LNCAP (cell line): Measurements from ENCODE around the gene SRRM3.
A peak's percentile ranks its signal among the peaks of the same experiment; 100 is the strongest.

Experiments
- TF ChIP-seq, protein P1 (sequence below): fragments of 450-650 bp; IDR thresholded peaks from 2 replicates; pipeline ENCODE4 v1.5.1; 2017; ENCODE audit warnings: mild to moderate bottlenecking

The SRRM3 gene, protein sequence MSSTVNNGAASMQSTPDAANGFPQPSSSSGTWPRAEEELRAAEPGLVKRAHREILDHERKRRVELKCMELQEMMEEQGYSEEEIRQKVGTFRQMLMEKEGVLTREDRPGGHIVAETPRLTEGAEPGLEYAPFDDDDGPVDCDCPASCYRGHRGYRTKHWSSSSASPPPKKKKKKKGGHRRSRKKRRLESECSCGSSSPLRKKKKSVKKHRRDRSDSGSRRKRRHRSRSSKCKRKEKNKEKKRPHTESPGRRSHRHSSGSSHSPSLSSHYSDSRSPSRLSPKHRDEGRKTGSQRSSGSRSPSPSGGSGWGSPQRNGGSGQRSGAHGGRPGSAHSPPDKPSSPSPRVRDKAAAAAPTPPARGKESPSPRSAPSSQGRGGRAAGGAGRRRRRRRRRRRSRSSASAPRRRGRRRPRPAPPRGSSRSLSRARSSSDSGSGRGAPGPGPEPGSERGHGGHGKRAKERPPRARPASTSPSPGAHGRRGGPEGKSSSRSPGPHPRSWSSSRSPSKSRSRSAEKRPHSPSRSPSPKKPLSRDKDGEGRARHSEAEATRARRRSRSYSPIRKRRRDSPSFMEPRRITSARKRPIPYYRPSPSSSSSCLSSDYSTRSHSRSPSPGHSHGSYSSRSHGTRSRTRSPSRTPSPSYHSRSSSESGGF

DNA sequence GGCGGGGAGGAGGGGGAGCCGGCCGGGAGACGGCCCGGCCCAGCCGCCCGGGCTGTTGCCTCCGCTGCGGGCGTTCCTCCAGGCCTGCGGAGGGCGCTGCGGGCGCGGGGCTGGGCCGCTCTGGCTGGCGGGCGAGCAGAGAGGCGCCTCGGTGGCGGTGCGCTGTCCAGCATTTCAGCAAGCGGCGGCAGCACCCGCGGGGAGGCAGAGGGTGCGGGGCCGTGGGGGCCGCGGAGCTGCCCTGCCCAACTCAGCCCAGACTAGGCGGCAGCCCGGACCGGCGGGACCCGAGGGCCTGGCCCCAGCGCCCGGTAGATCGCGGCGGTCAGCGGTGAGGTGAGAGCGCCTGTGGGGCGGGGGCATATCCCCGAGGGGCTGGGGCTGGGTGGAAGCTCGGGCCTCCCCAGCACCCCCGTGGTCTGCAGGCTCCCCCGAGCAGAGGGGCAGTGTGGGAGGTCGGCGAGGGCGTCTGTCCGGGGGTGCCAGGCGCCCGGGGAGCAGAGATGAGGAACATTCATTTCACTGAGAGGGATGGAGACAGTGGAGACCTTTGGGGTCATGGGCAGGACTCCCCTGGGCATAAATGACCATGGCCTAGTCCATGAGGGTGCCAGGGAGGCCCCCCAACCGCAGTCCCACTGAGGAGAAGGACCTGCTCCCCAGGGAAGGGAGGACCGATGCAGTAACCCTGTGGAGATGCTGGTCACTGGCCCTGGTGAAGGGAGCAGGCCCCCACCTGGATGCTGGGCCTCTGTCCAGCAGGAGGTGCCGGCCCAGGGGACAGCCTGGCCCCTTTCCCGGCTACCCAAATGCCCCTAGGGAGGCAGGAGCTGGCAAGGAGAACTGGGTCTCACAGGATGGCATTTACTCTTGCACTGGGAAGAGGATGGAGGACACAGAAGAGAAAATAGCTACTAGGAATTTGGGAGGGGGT, at the start of gene SRRM3:
Gene SRRM3, plus strand, starts transcription at position 165 of the 934 bp plus-strand sequence. CDS start 33,171 bp downstream, outside the sequence.
- TF ChIP-seq, protein P1, sequence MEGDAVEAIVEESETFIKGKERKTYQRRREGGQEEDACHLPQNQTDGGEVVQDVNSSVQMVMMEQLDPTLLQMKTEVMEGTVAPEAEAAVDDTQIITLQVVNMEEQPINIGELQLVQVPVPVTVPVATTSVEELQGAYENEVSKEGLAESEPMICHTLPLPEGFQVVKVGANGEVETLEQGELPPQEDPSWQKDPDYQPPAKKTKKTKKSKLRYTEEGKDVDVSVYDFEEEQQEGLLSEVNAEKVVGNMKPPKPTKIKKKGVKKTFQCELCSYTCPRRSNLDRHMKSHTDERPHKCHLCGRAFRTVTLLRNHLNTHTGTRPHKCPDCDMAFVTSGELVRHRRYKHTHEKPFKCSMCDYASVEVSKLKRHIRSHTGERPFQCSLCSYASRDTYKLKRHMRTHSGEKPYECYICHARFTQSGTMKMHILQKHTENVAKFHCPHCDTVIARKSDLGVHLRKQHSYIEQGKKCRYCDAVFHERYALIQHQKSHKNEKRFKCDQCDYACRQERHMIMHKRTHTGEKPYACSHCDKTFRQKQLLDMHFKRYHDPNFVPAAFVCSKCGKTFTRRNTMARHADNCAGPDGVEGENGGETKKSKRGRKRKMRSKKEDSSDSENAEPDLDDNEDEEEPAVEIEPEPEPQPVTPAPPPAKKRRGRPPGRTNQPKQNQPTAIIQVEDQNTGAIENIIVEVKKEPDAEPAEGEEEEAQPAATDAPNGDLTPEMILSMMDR: peak; percentile 75

GRCh38 chr7:76151932-76152331, 49.8 kb upstream of the SRRM3 start:
- TF ChIP-seq, protein P1: no peak

- TF ChIP-seq, protein P1: no peak
Measured at GRCh38 chr7:76155938-76156337, 45.8 kb upstream of the SRRM3 start.

DNA sequence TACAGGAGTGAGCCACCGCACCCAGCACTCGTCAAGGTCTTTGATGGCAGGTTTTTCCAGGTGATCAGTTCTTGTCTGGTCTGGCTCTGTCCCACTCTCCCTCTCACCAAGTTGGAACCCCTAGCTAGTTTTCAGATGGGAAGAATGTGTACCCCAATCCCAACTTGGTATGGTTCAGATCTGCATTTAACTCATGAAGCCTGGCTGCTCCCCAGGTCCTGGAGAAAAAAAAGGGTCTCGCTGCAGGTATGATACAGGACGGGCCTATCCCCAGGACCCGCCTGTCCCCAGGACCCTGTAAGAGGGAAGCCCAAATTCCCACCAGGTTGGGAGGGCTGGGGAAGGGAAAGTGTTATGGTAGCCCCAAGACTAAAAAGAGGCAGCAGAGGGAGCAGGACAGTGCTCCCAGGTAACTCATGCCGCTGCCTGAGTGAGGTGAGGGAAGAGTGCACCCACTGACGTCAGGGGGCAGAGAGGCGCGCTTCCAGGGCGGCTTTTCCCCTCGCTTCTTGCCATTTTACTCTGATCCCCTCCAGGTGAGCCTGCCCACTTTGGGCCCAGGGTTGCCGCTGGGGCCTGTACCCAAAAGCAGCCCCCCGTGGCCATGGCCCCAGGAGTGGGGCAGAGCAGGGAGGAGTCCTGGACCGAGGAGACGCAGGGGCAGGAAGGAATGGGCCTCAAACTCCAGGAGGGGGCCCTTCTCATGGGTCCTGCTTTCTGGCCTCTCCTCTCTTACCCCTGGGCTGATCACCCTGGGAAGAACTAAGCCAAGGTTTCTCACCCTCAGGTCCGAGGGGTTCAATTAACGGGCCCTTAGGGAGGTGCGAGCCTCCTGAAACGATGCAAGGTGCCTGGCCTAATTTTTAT, 36.4 kb upstream of the SRRM3 start:
- TF ChIP-seq, protein P1: no peak

GRCh38 chr7:76165973-76166403, 35.7 kb upstream of the SRRM3 start:
- TF ChIP-seq, protein P1: no peak

- TF ChIP-seq, protein P1: no peak; the same call in 1 of the 2 replicates
Measured at GRCh38 chr7:76166404-76167255, 35.1 kb upstream of the SRRM3 start.
